Measurements from ENCODE around the gene STK32B. TPM values are rescaled to one million over a fixed set of nuclear protein-coding genes. Genes with fewer than 3 reads are reported as not detected.

STK32B gene
- total and polyA plus RNA-seq, 2 of the 8 experiments (the other 6 are each of a cell fraction or from before 2014, with no cell fraction given): 2.3 to 2.5 TPM

DNA sequence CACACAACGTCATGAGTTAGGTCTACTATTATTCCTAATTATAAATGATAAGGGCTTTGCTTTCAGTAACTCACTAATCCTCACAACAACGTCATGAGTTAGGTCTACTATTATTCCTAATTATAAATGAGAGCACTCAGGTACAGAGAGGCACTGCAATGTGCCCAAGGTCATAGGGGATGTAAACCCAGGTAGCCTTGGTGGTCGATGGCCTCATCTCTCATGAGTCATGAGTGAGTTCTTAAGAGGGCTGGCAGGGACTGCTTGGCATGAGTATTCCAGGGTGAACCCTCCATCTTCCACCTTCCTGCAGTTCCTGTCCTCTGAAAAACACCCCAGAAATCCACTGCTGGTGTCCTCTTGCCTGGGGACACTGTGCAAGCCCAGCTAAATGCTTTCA is 317.1 kb downstream of the STK32B start:
- CTCF ChIA-PET (ENCODE audit: partially characterized antibody): interaction anchor here (0.5 to 1.5 kb wide), 3 partner anchors 12 to 1934 kb away, joined by 3 to 5 read pairs (median 3); no protein-coding TSS in a partner anchor
- H2BK20ac ChIP-seq (ENCODE audit: low read length): no peak overlapping the region
- no peak overlapping the region for H3K9ac ChIP-seq (replicated peaks in 1 of 4; ENCODE audit: extremely low read depth in 1 of 4, low read depth in 3 of 4, low read length in 3 of 4)
- no peak overlapping the region for H3K23ac ChIP-seq (ENCODE audit: insufficient read length)
- no peaks in the 10 kb centered on the region for H3K23me2 ChIP-seq (ENCODE audit: low read depth, low read length)
- H3K4me1 ChIP-seq (replicated peaks in 1 of 4; ENCODE audit: control insufficient read depth in 3 of 4, insufficient read depth in 4 of 4, low read length in 3 of 4): peaks cover 0 to 2% (median 0%) of the 10 kb centered on the region in 4 experiments; a peak in 1 of 7 replicates
- no peak overlapping the region for H4K91ac ChIP-seq (replicated peaks; ENCODE audit: insufficient read length, low read length)
- FAIRE-seq (no peak), DNase-seq (ENCODE audit: low read depth in 1 of 2, low spot score in 2 of 2) (no peak)
- no peaks in the 10 kb centered on the region for H3K79me1 ChIP-seq (ENCODE audit: low read depth, low read length)
- no peak overlapping the region for H4K8ac ChIP-seq (ENCODE audit: extremely low read depth, insufficient read depth, low read length)
- no peaks in the 10 kb centered on the region for H3K9me3 ChIP-seq (ENCODE audit: insufficient read depth in 2 of 2, low read depth in 1 of 2, low read length in 1 of 2)
- no peak overlapping the region for H3K27ac ChIP-seq (ENCODE audit: low read depth, low read length)
- H3K56ac ChIP-seq (replicated peaks; ENCODE audit: insufficient read length, low read depth, low read length): no peak overlapping the region
- no peaks in the 10 kb centered on the region for H3K79me2 ChIP-seq (ENCODE audit: control insufficient read depth in 1 of 2, insufficient read depth in 2 of 2, low read length in 2 of 2)
- no peak overlapping the region for H2BK5ac ChIP-seq (ENCODE audit: low read depth, low read length)
- no peak overlapping the region for H3K4me3 ChIP-seq (ENCODE audit: extremely low read depth in 1 of 4, insufficient read depth in 2 of 4, low read depth in 3 of 4, low read length in 4 of 4)
- POLR2A ChIA-PET (ENCODE audit: partially characterized antibody): no interaction called here
- H2AK5ac ChIP-seq (ENCODE audit: low read depth, low read length): no peak overlapping the region
- 97% methylated on average over 3 of the region's 3 CpGs; no CpG with 5 or more reads in 1 of the 2 experiments for WGBS, 2 experiments (ENCODE audit: extremely low coverage in 1 of 2, insufficient coverage in 1 of 2, insufficient read length in 1 of 2, insufficient replicate concordance in 2 of 2, low coverage in 1 of 2, low lambda C conversion rate in 2 of 2, missing lambda C conversion rate in 1 of 2)
- no peak overlapping the region for H3K4ac ChIP-seq (replicated peaks; ENCODE audit: insufficient read length, low read depth, low read length)
- H3K14ac ChIP-seq (ENCODE audit: insufficient read length): no peak overlapping the region
- no peak overlapping the region for H3K18ac ChIP-seq (ENCODE audit: extremely low read depth, low read length)
- no peaks in the 10 kb centered on the region for H3K27me3 ChIP-seq (replicated peaks in 1 of 4; ENCODE audit: control insufficient read depth in 3 of 4, extremely low read depth in 1 of 4, insufficient read depth in 3 of 4, low read length in 3 of 4)
- H2AFZ ChIP-seq (ENCODE audit: low read length): no peak overlapping the region
- H3K36me3 ChIP-seq (ENCODE audit: control insufficient read depth in 2 of 4, insufficient read depth in 4 of 4, low read length in 3 of 4): no peaks in the 10 kb centered on the region
- no peak overlapping the region for H2BK12ac ChIP-seq (ENCODE audit: low read depth, low read length)
- no peaks in the 10 kb centered on the region for H4K20me1 ChIP-seq (replicated peaks in 1 of 2; ENCODE audit: control insufficient read depth in 1 of 2, insufficient read depth in 2 of 2, low read length in 2 of 2)
- H3K4me2 ChIP-seq (ENCODE audit: insufficient read depth in 1 of 2, low read depth in 2 of 2, low read length in 2 of 2): no peak overlapping the region
- no peak overlapping the region for H2BK120ac ChIP-seq (replicated peaks; ENCODE audit: low read depth, low read length)
- no peak overlapping the region for H2BK15ac ChIP-seq (ENCODE audit: low read length)
- H4K5ac ChIP-seq (ENCODE audit: insufficient read length, low read depth, low read length): no peak overlapping the region
- TF ChIP-seq, protein P1, sequence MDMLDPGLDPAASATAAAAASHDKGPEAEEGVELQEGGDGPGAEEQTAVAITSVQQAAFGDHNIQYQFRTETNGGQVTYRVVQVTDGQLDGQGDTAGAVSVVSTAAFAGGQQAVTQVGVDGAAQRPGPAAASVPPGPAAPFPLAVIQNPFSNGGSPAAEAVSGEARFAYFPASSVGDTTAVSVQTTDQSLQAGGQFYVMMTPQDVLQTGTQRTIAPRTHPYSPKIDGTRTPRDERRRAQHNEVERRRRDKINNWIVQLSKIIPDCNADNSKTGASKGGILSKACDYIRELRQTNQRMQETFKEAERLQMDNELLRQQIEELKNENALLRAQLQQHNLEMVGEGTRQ (IDR thresholded peaks at IDR 0.05; ENCODE audit: low read length): no peak
- TF ChIP-seq CBX5 (IDR thresholded peaks at IDR 0.05; ENCODE audit: low read depth, low read length): no peak
- TF ChIP-seq YY1 (IDR thresholded peaks at IDR 0.05; ENCODE audit: low read depth, low read length): no peak
- no peak for TF ChIP-seq RXRA (IDR thresholded peaks at IDR 0.05; ENCODE audit: insufficient read depth, low read depth, low read length)
- TF ChIP-seq EGR1 (IDR thresholded peaks at IDR 0.05; ENCODE audit: borderline replicate concordance, low read depth, low read length): no peak
- TF ChIP-seq RBBP5 (IDR thresholded peaks at IDR 0.05; ENCODE audit: borderline replicate concordance, low read depth, low read length): no peak
- no peak for TF ChIP-seq CTBP2 (IDR thresholded peaks at IDR 0.05; ENCODE audit: borderline replicate concordance, insufficient read depth, insufficient read length, low read length)
- no peak for TF ChIP-seq KDM4A (IDR thresholded peaks at IDR 0.05; ENCODE audit: low read depth, low read length, severe bottlenecking)
- no peak for TF ChIP-seq PHF8 (conservative IDR thresholded peaks at IDR 0.05; ENCODE audit: low read depth, low read length)
- TF ChIP-seq, protein P2, sequence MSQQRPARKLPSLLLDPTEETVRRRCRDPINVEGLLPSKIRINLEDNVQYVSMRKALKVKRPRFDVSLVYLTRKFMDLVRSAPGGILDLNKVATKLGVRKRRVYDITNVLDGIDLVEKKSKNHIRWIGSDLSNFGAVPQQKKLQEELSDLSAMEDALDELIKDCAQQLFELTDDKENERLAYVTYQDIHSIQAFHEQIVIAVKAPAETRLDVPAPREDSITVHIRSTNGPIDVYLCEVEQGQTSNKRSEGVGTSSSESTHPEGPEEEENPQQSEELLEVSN (IDR thresholded peaks at IDR 0.05): no peak
- TF ChIP-seq SIN3A (conservative IDR thresholded peaks at IDR 0.05 in 1 of 2, IDR thresholded peaks at IDR 0.05 in 1 of 2; ENCODE audit: low read depth in 1 of 2, low read length in 2 of 2): no peak
- no peak for TF ChIP-seq CBX8 (IDR thresholded peaks at IDR 0.05; ENCODE audit: borderline replicate concordance, low read depth, low read length)

All from H1 (cell line).